GM19324 (cell line): ENCODE results near the gene METRNL.

ENCODE experiments used
- ATAC-seq: cut with Tn5 transposase; IDR thresholded peaks from one replicate; pipeline ENCODE4 v1.9.1; 2021; ENCODE audit warnings: mild to moderate bottlenecking, moderate library complexity; ENCODE audit not compliant: unreplicated experiment, low FRiP score

The METRNL gene

GRCh38 chr17:83078378-83079351, 744 bp upstream of the METRNL start:
- peak; percentile 2 for ATAC-seq

GRCh38 chr17:83079766-83080578, 563 bp downstream of the METRNL start:
- peak; percentile 8 for ATAC-seq

- ATAC-seq, result no peak
Measured at GRCh38 chr17:83080579-83080857, 1.1 kb downstream of the METRNL start.

- no peak for ATAC-seq
Measured at GRCh38 chr17:83080858-83081683, 1.7 kb downstream of the METRNL start.

GRCh38 chr17:83081684-83082201, 2.3 kb downstream of the METRNL start:
- no peak for ATAC-seq

GRCh38 chr17:83082424-83082823, 3.0 kb downstream of the METRNL start:
- no peak for ATAC-seq

- no peak for ATAC-seq
Measured at GRCh38 chr17:83082909-83083367, 3.5 kb downstream of the METRNL start.

DNA sequence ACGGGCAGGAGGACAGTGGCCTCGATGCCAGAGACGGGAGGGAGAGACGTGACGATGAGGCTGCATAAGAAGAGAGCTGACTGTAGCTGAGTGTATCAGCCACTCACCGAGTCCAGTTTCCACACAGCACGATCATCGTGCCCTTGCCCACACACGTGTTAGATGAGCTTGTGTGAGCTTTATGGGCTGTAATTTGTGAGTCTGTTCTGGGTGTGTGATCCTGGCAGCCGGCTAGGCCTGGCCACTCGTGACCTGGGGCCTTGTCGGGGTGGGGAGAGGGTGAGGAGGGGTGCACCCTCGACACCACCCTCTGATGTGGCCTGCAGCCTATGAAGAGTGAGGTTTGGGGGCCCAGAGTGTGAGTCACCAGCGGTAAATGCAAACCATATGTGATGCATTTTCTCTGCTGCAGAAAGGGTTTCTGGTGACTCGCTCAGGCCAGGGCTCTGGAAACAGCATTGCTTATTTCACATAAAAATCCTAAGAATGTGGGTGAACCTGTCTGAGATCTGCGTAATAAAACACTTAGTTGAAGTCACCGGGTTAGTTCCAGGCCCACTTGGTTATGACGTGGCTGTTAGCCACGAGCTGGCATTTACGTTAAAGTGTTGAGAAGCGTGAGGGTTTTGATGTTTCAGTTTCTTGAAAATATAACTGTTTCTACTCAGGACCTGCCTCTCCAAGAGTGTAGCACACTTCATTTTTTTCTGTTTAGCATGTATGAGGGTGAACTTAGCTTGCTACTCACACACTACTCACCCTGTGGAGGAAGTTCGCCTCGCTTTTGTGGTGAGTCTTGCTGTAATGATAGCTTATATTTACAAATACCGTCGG, 4.2 kb downstream of the METRNL start:
- ATAC-seq, result no peak

DNA sequence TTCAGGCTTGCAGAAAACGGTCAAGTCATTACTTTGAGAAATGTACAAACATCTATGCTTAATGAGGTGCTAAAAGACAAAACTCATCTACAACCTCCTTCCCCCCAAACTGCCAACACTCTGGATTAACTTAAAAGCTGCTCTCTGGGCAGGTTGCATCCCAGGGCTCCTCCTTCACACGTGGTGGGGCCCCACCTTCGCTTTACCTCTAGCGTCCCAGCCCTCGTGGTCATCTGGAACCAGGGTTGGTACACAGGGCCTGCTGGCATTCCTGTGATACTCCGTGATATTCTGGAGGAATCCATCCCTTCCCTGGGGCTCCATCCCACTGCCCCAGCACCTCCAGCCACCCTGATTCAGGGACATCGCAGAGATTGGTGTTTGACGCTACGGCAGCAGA, 4.8 kb downstream of the METRNL start:
- ATAC-seq, result no peak

- no peak for ATAC-seq
Measured at GRCh38 chr17:83084621-83085056, 5.2 kb downstream of the METRNL start.

GRCh38 chr17:83085103-83085502, 5.7 kb downstream of the METRNL start:
- no peak for ATAC-seq

- ATAC-seq, result no peak
Measured at GRCh38 chr17:83085526-83086198, 6.3 kb downstream of the METRNL start.

GRCh38 chr17:83086199-83086880, 6.9 kb downstream of the METRNL start:
- no peak for ATAC-seq

- ATAC-seq, result no peak
Measured at GRCh38 chr17:83086907-83087787, 7.7 kb downstream of the METRNL start.

DNA sequence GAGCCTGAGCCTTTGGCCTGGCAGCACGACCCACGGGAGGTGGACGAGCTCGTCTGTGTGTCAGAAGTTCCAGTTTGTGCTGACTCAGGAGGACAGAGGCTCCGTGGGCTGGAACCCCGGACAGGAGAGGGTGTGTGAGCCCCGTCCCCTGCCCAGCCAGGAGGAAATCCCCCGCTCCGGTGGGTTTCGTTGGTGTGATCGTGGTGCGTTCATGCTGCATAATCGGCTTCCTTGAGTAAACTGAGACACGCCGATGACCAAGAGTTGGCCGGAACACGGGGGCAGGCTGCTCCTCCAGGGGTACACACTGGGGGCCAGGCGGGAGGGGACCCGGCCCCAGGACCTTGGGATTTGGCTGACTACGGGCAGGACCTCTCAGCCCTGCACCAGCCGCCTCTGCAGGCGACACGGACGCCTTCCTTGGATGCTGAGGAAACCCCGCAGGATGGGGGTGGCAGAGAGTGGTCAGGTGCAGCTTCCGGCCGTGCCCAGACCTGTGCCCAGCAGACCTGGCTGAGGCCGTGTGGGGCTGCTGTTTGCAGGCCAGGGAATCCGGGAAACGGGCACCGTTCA, 8.5 kb downstream of the METRNL start:
- ATAC-seq, result no peak

DNA sequence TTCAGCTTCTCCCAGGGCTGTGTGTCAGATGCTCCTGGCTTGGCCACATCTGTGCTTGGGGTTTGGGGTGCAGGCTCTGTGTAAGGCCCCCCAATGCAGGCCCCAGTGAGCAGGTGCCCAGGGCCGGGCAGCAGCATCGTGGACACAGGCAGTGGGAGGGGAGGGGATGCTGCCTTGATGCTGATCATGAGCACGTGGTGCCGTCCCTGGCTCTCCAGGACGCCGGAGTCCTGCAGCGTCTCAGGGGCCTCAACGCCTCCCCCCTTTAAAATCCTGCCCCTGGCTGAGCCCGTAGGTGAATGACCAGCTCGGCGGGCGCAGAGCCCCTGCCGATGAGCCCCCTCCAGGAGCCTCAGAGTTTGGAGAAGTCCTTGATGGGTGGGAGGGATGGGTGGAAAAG, 9.0 kb downstream of the METRNL start:
- ATAC-seq, result no peak

DNA sequence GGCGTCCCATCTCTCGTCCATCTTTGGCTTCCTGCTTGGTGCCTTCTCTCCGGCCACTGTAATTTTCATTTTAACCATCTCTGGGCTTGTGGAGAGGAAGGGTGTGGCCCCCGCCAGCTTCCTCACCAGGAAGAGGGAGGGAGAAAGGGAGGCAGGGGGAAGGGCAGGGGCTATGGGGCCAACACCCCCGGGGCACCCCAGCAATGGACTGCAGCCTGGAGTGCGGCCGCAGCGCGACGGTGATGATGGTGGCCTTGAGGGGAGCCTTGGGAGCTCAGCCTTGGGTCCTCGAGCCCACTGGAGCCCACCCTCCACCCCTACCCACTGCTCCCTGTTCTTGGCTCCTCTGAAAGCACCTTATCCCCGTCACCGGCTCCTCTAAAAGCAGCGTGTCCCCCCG, 9.5 kb downstream of the METRNL start:
- ATAC-seq, result no peak
